ENCODE measurements around the gene SHB.

DNA sequence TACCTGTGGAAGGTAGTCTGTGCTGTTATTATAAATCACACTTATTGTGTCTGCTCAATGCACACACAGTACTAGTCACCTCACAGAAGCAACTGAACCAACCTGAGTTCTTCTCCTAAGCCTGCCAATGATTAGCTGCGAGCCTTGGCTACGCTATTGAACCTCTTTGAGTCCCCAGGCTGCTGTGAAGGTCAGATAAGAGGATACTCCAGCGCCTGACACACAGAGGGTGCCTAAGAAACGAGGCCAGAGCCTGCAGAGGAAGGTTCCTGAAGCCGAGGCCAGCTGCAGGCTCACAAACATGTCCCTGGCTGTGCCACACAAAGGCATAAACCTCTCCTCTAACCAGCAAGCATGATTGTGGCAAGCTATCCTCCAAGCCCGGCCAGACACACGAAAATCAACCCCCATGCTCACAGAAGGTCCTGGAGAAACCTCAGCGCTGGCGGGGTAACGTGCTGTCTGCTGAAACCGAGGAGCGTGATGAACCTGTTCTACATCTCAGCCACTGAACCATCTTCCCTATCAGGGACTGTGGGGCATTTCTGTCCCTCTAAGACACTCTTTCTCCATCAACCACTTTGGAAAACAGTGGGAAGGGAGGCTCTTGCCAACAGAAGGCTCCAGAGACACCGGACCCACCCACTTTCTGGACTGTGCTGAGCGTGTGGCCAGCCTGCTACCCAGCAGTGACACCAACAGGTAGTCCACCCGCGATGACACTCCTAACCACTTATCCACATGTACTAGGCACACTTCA lies 111.9 kb downstream of the SHB start:
- TF ChIP-seq, protein P1, sequence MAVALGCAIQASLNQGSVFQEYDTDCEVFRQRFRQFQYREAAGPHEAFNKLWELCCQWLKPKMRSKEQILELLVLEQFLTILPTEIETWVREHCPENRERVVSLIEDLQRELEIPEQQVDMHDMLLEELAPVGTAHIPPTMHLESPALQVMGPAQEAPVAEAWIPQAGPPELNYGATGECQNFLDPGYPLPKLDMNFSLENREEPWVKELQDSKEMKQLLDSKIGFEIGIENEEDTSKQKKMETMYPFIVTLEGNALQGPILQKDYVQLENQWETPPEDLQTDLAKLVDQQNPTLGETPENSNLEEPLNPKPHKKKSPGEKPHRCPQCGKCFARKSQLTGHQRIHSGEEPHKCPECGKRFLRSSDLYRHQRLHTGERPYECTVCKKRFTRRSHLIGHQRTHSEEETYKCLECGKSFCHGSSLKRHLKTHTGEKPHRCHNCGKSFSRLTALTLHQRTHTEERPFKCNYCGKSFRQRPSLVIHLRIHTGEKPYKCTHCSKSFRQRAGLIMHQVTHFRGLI (tag by site-specific recombination; IDR thresholded peaks at IDR 0.05): no peak
- no peak for TF ChIP-seq ZNF174 (tag by site-specific recombination; IDR thresholded peaks at IDR 0.05)
- no peak for TF ChIP-seq ZNF350 (tag by site-specific recombination; IDR thresholded peaks at IDR 0.05)
- no peak for TF ChIP-seq ZNF37A (tag by site-specific recombination; IDR thresholded peaks at IDR 0.05)
- no peak for TF ChIP-seq ZSCAN18 (tag by site-specific recombination; IDR thresholded peaks at IDR 0.05)
- no peak for TF ChIP-seq ZNF664 (tag by site-specific recombination; IDR thresholded peaks at IDR 0.05)
- TF ChIP-seq ZNF10 (tag by site-specific recombination; IDR thresholded peaks at IDR 0.05): no peak
- no peak for TF ChIP-seq PBX3 (CRISPR knock-in tag; IDR thresholded peaks at IDR 0.05)
- TF ChIP-seq ZNF341 (tag by site-specific recombination; IDR thresholded peaks at IDR 0.05; ENCODE audit: low read depth): no peak
